ENCODE measurements around the gene SMAD2. TPM values are rescaled to one million over a fixed set of nuclear protein-coding genes. Genes with fewer than 3 reads are reported as not detected.
A peak's percentile ranks its signal among the peaks of the same experiment; 100 is the strongest.

Gene SMAD2
- polyA plus RNA-seq, 6 donors from 2014 or later: 49.9 to 77.9 (median 61.0) TPM

DNA sequence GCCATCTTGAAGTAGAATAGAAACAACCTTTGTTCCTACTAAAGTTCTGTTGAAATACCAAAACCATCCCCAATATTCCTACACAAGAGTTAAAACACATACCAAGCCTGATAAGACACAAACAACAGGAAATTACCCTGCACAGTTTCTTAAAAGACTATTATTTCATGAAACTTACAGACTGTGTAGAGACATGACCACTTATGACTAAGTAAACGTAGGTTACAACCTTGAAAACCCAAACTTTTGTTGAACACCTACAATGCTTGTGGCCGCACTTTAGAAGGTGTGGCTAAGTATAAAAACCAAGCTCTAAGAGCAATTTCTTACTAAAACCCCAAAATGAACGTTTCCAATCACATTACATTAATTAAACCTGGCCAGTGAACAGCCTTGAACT, 2.0 kb downstream of the SMAD2 start:
- peaks cover 38 to 61% (median 40%) of the 10 kb centered on the region in 3 donors for H3K4me1 Mint-ChIP-seq

DNA sequence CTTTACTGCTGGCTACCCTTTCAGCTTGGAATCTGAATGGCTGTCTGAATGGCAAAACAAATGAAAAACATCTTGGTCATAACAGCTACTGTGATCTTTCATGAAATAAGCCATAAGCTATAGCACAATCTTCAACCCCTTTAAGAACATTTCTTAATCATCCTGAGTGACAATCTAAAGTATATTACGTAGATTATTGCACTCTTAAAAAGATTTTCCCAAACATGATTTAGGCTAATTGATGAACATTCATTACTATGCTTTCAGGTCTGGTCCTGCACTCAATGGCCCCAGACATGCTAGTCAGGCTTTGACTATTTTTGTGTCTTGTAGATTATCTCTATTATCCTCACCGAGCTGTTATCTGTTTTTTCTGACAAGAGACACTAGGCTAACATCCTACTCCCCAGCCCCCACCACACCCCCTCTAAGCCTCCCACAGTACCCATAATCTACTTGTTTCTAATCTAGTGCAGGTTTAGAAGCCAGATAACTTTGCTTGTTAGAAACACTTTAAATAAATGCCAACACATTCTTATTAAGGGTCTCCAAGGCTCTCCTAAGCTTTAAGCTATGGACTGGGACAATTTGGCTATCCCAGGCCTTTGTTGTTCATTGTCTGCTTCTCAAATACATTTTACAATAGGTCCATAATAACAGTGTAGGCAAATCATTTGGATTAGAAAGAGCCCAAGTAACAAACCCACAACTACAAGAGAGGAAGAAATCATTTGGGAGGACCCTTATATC, 4.2 kb downstream of the SMAD2 start:
- peak overlapping the region in 1 of 8 donors; percentile 55 for H3K4me3 Mint-ChIP-seq
- peaks cover 0 to 14% of the 10 kb centered on the region in 2 donors for H3K36me3 Mint-ChIP-seq
- no peaks in the 10 kb centered on the region for H3K27me3 Mint-ChIP-seq
- peaks cover 35 to 60% (median 38%) of the 10 kb centered on the region in 3 donors for H3K4me1 Mint-ChIP-seq
- DNase-seq: no peak
- ATAC-seq (ENCODE audit: low read depth in 2 of 2): no peak
- no peaks in the 10 kb centered on the region for H3K9me3 Mint-ChIP-seq
- H3K27ac Mint-ChIP-seq: no peak overlapping the region

More for the DNA sequence above, 2.0 kb downstream of the SMAD2 start:
- Mint-ChIP-seq H3K9me3 (no peaks in the 10 kb centered on the region), H3K36me3 (peaks cover 0 to 4% of the 10 kb centered on the region in 2 donors), H3K4me3 (peak overlapping the region in 3 of 8 donors; percentile 61 to 85 (median 79)), H3K27me3 (no peaks in the 10 kb centered on the region), H3K27ac (peak overlapping the region in 1 of 6 donors; percentile 27)
- no peak for DNase-seq
- ATAC-seq (ENCODE audit: low read depth in 2 of 2): no peak

DNA sequence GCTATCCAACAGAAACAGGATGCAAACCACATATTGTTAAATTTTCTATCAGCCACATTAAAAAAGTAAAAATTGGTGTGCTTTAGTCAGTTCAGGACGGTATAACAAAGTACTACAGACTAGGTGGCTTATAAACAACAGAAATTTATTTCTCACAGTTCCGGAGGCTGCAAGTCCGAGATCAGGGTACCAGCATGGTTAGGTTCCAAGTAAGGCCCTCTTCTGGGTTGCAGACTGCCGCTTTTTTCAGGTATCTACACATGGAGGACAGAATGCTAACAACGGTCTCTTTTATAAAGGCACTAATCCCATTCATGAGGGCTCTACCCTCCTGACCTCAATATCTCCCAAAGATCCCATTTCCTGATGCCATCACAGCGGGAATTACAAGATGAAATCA, 10.5 kb downstream of the SMAD2 start:
- no peak for DNase-seq
- H3K27me3 Mint-ChIP-seq: peaks cover 0 to 20% (median 10%) of the 10 kb centered on the region in 3 donors
- no peak overlapping the region for H3K27ac Mint-ChIP-seq
- peaks cover 22 to 45% (median 23%) of the 10 kb centered on the region in 3 donors for H3K4me1 Mint-ChIP-seq
- no peaks in the 10 kb centered on the region for H3K9me3 Mint-ChIP-seq
- no peak for ATAC-seq (ENCODE audit: low read depth in 2 of 2)
- no peak overlapping the region for H3K4me3 Mint-ChIP-seq
- peaks cover 0 to 20% of the 10 kb centered on the region in 2 donors for H3K36me3 Mint-ChIP-seq

DNA sequence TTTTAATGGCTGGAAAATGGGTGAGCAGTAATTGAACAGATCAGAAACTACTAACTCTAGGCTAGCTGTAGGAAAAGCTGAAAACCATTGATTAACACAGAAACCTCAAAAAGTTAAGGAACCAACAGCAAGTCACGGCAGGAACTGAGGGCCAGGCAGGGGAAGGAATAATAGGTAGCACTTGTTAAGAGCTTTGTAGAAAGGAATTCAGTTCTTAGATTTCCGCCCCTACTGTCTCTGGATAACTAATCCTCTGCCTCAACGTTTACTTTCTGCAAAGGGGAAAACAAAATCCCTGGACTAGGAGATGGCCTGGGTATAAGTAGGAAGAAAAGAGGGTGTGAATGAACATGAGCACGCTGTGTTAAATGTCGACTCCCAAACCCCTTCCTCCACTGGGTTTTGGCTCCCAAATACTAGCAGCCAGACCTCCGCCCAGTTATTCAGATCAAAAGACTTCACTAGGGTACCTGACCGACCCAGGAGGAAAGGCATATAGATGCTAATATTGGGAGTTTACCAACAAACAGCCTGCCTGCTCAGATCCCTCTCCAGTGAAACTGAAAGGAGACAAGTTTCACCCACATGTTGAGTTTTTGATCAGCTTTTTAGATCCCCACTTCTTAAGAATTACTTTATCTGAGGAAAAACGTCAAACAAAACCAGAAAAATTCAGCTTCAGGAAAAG, 12.4 kb downstream of the SMAD2 start:
- no peak overlapping the region for H3K4me3 Mint-ChIP-seq
- peaks cover 23 to 41% (median 24%) of the 10 kb centered on the region in 3 donors for H3K4me1 Mint-ChIP-seq
- no peak for ATAC-seq (ENCODE audit: low read depth in 2 of 2)

DNA sequence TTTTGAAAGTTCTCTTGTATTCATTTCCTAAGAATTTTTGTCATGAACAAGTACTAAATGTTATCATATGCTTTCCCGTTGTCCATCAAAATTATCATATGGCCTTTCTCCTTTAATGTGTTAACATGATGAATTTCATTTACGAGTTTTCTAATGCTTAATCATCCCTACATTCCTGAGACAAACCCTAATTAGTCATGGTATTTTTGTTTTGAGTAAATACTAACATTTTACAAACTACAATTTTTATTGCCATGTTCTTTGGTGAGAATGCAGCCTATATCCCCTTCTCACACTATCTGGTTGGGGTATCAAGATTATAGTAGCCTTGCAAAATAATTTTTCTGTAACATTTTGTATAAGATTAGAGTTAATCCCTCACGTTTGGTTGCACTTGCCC, 14.5 kb downstream of the SMAD2 start:
- Mint-ChIP-seq H3K9me3 (peaks cover 0 to 2% (median 0%) of the 10 kb centered on the region in 7 donors), H3K27me3 (peaks cover 0 to 20% (median 18%) of the 10 kb centered on the region in 3 donors), H3K27ac (no peak overlapping the region), H3K4me3 (no peak overlapping the region), H3K36me3 (peaks cover 0 to 15% of the 10 kb centered on the region in 2 donors), H3K4me1 (peaks cover 24 to 34% (median 27%) of the 10 kb centered on the region in 3 donors)
- DNase-seq (no peak), ATAC-seq (ENCODE audit: low read depth in 2 of 2) (no peak)

More for the DNA sequence above, 12.4 kb downstream of the SMAD2 start:
- Mint-ChIP-seq H3K36me3 (peaks cover 0 to 20% of the 10 kb centered on the region in 2 donors), H3K27me3 (peaks cover 0 to 20% (median 10%) of the 10 kb centered on the region in 3 donors), H3K27ac (peak overlapping the region in 1 of 6 donors; percentile 40), H3K9me3 (no peaks in the 10 kb centered on the region)
- DNase-seq: no peak

DNA sequence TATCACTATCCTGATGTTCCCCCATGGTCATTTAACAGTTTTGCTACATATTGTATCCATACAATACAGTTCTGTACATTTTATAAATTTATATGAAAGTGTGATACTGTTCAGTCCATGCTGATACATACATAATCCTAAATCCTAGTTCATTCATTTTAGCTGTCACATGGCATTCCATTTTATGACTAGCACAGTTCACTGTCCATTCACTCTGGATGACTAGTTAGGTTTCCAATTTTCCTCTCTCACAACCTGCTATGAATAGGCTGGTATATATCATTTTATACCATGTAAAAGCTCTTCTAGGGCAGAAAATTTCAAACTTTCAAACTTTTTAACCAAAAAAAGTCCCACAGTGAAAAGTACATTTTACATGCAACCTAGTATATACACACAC, 15.2 kb downstream of the SMAD2 start:
- DNase-seq (no peak), ATAC-seq (ENCODE audit: low read depth in 2 of 2) (no peak)
- no peak overlapping the region for H3K4me3 Mint-ChIP-seq
- peaks cover 0 to 2% (median 0%) of the 10 kb centered on the region in 7 donors for H3K9me3 Mint-ChIP-seq
- peaks cover 2 to 15% of the 10 kb centered on the region in 2 donors for H3K36me3 Mint-ChIP-seq
- H3K4me1 Mint-ChIP-seq: peaks cover 24 to 34% (median 27%) of the 10 kb centered on the region in 3 donors
- peaks cover 0 to 20% (median 19%) of the 10 kb centered on the region in 3 donors for H3K27me3 Mint-ChIP-seq
- H3K27ac Mint-ChIP-seq: no peak overlapping the region

DNA sequence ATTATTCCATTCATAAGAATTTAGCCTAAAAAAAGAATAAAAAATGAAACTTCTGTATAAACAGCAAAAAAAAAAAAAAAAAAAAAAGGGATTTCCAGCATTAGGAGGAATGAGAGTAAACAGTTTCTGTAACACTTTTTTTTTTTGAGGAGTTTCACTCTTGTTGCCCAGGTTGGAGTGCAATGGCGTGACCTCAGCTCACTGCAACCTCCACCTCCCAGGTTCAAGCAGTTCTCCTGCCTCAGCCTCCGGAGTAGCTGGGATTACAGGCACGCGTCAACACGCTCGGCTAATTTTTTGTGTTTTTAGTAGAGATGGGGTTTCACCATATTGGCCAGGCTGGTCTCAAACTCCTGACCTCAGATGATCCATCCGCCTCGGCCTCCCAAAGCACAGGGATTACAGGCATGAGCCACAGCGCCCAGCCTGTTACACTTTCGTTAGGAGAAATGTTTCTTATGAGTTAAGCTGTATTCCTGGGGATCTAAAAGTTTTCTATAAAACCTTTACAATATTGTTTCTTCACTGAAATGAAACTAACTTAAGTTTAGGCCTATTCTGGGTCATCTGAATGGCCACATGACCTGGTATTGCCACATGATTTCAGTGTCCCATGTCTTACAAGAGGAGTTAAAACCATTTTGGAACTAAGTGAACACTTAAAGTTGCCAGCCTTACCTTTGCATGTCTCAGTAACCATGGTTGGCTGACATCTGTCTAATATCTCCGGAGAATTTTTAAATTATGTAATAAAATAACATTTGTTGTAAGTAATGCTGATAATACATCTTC, 17.5 kb downstream of the SMAD2 start:
- Mint-ChIP-seq H3K4me1 (peaks cover 13 to 26% (median 15%) of the 10 kb centered on the region in 3 donors), H3K9me3 (peaks cover 0 to 2% (median 0%) of the 10 kb centered on the region in 7 donors), H3K36me3 (peaks cover 13 to 18% of the 10 kb centered on the region in 2 donors), H3K27me3 (peaks cover 13 to 33% (median 23%) of the 10 kb centered on the region in 3 donors), H3K4me3 (no peak overlapping the region), H3K27ac (no peak overlapping the region)
- ATAC-seq (ENCODE audit: low read depth in 2 of 2): no peak
- no peak for DNase-seq

DNA sequence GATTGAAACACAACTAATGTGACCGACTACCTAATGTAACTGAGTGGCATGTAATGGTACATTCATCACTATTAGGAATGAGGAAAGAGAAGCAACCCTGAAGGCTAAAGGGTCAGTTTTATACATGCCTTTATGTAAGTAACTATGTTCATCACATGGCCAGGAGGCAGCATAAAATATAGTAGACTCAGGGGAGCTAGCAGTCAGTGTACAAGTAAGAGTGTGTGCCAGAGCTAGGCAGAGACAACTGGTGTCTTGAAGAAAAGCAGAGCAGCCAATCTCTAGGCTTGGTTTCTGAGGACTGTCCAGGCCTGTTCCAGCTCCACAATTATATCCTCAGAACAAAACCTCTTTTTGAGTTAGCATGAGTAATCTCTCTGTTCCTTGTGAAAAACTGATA, 18.1 kb downstream of the SMAD2 start:
- Mint-ChIP-seq H3K36me3 (peaks cover 14 to 25% of the 10 kb centered on the region in 2 donors), H3K27ac (no peak overlapping the region), H3K9me3 (peaks cover 0 to 4% (median under 1%) of the 10 kb centered on the region in 7 donors), H3K4me1 (peaks cover 13 to 23% (median 13%) of the 10 kb centered on the region in 3 donors), H3K27me3 (peaks cover 14 to 36% (median 23%) of the 10 kb centered on the region in 3 donors), H3K4me3 (no peak overlapping the region)
- ATAC-seq (ENCODE audit: low read depth in 2 of 2) (no peak), DNase-seq (no peak)

DNA sequence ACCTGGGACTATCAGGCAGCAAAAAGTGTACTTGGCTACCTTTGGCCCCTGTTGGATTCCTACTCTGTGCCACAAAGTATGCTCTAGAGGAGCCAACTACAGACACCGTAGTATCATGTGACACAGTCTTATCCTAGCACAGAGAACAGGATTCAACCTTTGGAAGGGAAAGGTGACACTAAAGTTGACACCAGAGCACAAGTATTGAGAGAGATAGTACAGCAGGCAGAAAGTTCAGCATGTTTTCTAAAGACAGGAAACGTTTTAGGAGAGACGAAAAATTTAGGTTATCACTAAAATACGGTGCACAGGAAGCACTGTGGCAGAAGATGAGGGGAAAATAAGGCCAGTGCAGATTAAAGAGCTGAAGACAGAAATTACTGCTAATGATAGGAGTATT, 18.6 kb downstream of the SMAD2 start:
- Mint-ChIP-seq H3K4me1 (peaks cover 13 to 27% (median 14%) of the 10 kb centered on the region in 3 donors), H3K36me3 (peaks cover 17 to 29% of the 10 kb centered on the region in 2 donors), H3K27me3 (peaks cover 19 to 41% (median 23%) of the 10 kb centered on the region in 3 donors), H3K27ac (no peak overlapping the region), H3K9me3 (peaks cover under 1 to 9% (median 5%) of the 10 kb centered on the region in 7 donors), H3K4me3 (peak overlapping the region in 1 of 8 donors; percentile 32)
- no peak for DNase-seq
- ATAC-seq (ENCODE audit: low read depth in 2 of 2): no peak

DNA sequence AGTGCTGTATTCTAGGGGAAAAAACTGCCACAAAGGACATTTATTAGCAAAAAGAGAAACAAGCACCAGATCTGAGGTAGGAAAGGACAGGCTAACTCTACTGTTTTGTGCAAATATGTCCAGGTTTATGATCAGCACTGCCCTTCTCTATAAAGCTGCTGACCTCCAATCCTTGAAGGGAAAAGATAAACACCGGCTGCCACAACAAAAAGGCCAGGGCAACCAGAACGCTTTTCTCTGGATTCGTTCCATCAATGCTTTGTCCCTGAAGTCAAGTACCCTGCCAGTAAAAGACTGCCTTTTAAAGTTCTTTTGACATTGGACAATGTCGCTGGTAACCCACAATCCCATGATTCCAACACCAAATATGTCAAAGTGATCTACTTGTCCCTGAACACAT, 21.0 kb downstream of the SMAD2 start:
- H3K4me1 Mint-ChIP-seq: peaks cover 10 to 20% (median 13%) of the 10 kb centered on the region in 3 donors
- H3K9me3 Mint-ChIP-seq: peaks cover 6 to 30% (median 22%) of the 10 kb centered on the region in 7 donors
- peaks cover 33 to 37% of the 10 kb centered on the region in 2 donors for H3K36me3 Mint-ChIP-seq
- no peak for DNase-seq
- ATAC-seq (ENCODE audit: low read depth in 2 of 2): no peak
- peaks cover 31 to 54% (median 44%) of the 10 kb centered on the region in 3 donors for H3K27me3 Mint-ChIP-seq
- no peak overlapping the region for H3K27ac Mint-ChIP-seq
- H3K4me3 Mint-ChIP-seq: no peak overlapping the region

DNA sequence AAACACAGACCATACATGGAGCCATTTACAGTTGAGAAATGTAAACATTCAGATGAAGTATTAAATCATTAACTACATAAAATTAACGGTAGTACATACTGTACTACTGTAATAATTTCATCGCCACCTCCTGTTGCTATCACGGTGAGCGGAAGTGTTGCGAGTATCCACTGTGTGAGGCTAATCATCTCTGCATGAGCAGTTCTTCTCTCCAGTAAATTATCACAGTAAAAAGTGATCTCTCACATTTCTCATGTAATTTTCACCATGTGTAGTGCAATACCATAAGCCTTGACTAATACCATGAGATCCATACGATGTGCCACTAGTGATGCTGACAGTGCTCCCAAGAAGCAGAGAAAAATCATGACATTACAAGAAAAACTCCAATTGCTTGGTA, 21.9 kb downstream of the SMAD2 start:
- peaks cover 42 to 44% of the 10 kb centered on the region in 2 donors for H3K36me3 Mint-ChIP-seq

DNA sequence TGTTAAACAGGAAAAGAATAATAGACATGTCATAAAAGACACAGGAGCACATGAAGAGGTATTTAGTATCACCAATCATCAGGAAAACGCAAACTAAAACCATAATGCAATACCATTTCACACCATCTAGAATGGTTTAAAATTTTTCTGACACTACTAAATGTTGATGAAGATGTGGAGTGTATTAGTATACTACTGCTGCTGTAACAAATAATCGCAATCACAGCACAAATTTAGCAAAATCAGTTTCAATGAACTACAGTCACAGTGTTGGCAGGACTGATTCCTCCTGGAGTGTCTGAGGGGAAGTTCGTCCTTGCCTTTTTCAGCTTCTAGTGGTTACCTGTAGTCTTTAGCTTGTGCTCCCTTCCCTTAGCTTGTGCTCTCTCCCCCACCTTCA, 24.1 kb downstream of the SMAD2 start:
- Mint-ChIP-seq H3K36me3 (peaks cover 43 to 61% of the 10 kb centered on the region in 2 donors), H3K27ac (no peak overlapping the region), H3K9me3 (peaks cover 16 to 56% (median 46%) of the 10 kb centered on the region in 7 donors), H3K27me3 (peaks cover 51 to 68% (median 66%) of the 10 kb centered on the region in 3 donors), H3K4me3 (peak overlapping the region in 1 of 8 donors; percentile 7), H3K4me1 (peaks cover 22 to 33% (median 25%) of the 10 kb centered on the region in 3 donors)
- ATAC-seq (ENCODE audit: low read depth in 2 of 2): no peak
- DNase-seq: no peak

More for the DNA sequence above, 21.9 kb downstream of the SMAD2 start:
- Mint-ChIP-seq H3K27ac (no peak overlapping the region), H3K4me3 (no peak overlapping the region), H3K4me1 (peaks cover 10 to 20% (median 13%) of the 10 kb centered on the region in 3 donors), H3K27me3 (peaks cover 40 to 56% (median 53%) of the 10 kb centered on the region in 3 donors), H3K9me3 (peaks cover 9 to 39% (median 31%) of the 10 kb centered on the region in 7 donors)
- DNase-seq (no peak), ATAC-seq (ENCODE audit: low read depth in 2 of 2) (no peak)

Data from naive B cell (primary cell).